ENCODE data around the gene IER2. TPM values are rescaled to one million over a fixed set of nuclear protein-coding genes. Genes with fewer than 3 reads are reported as not detected.
"Not testable (repeated sequence)": the region's sequence is repeated elsewhere in the genome, so short reads cannot be mapped to it uniquely, and the experiment has no call there.

Gene IER2
- total and polyA plus RNA-seq, 2 of the 8 experiments (the other 6 are each of a cell fraction or from before 2014, with no cell fraction given): 84.5 to 138 TPM

GRCh38 chr19:13186688-13187087 lies 36.5 kb downstream of the IER2 start:
- H2BK15ac ChIP-seq (ENCODE audit: low read length); H3K79me2 ChIP-seq (ENCODE audit: control insufficient read depth in 1 of 2, insufficient read depth in 2 of 2, low read length in 2 of 2); H2AFZ ChIP-seq (ENCODE audit: low read length); H3K4ac ChIP-seq (replicated peaks; ENCODE audit: insufficient read length, low read depth, low read length); H3K23me2 ChIP-seq (ENCODE audit: low read depth, low read length); H3K27me3 ChIP-seq (replicated peaks in 1 of 4; ENCODE audit: control insufficient read depth in 3 of 4, extremely low read depth in 1 of 4, insufficient read depth in 3 of 4, low read length in 3 of 4); H3K79me1 ChIP-seq (ENCODE audit: low read depth, low read length); H2BK120ac ChIP-seq (replicated peaks; ENCODE audit: low read depth, low read length); H3K9ac ChIP-seq (replicated peaks in 1 of 4; ENCODE audit: extremely low read depth in 1 of 4, low read depth in 3 of 4, low read length in 3 of 4); H4K8ac ChIP-seq (ENCODE audit: extremely low read depth, insufficient read depth, low read length); H4K5ac ChIP-seq (ENCODE audit: insufficient read length, low read depth, low read length); H3K36me3 ChIP-seq (ENCODE audit: control insufficient read depth in 2 of 4, insufficient read depth in 4 of 4, low read length in 3 of 4); H3K4me2 ChIP-seq (ENCODE audit: insufficient read depth in 1 of 2, low read depth in 2 of 2, low read length in 2 of 2); H2BK5ac ChIP-seq (ENCODE audit: low read depth, low read length); H3K14ac ChIP-seq (ENCODE audit: insufficient read length); H3K18ac ChIP-seq (ENCODE audit: extremely low read depth, low read length); H4K91ac ChIP-seq (replicated peaks; ENCODE audit: insufficient read length, low read length); H3K9me3 ChIP-seq (ENCODE audit: insufficient read depth in 2 of 2, low read depth in 1 of 2, low read length in 1 of 2); H2BK20ac ChIP-seq (ENCODE audit: low read length); H3K27ac ChIP-seq (ENCODE audit: low read depth, low read length); H3K56ac ChIP-seq (replicated peaks; ENCODE audit: insufficient read length, low read depth, low read length); H2AK5ac ChIP-seq (ENCODE audit: low read depth, low read length); DNase-seq (ENCODE audit: low read depth in 1 of 2, low spot score in 2 of 2); H2BK12ac ChIP-seq (ENCODE audit: low read depth, low read length); H4K20me1 ChIP-seq (replicated peaks in 1 of 2; ENCODE audit: control insufficient read depth in 1 of 2, insufficient read depth in 2 of 2, low read length in 2 of 2); H3K4me3 ChIP-seq (ENCODE audit: extremely low read depth in 1 of 4, insufficient read depth in 2 of 4, low read depth in 3 of 4, low read length in 4 of 4); H3K23ac ChIP-seq (ENCODE audit: insufficient read length); FAIRE-seq; H3K4me1 ChIP-seq (replicated peaks in 1 of 4; ENCODE audit: control insufficient read depth in 3 of 4, insufficient read depth in 4 of 4, low read length in 3 of 4): not testable (repeated sequence)
- WGBS, 2 experiments (ENCODE audit: extremely low coverage in 1 of 2, insufficient coverage in 1 of 2, insufficient read length in 1 of 2, insufficient replicate concordance in 2 of 2, low coverage in 1 of 2, low lambda C conversion rate in 2 of 2, missing lambda C conversion rate in 1 of 2): 95% methylated on average over 24 of the region's 38 CpGs; no CpG with 5 or more reads in 1 of the 2 experiments
- ChIA-PET POLR2A (ENCODE audit: partially characterized antibody) (interaction anchor here (0.8 to 4.3 kb wide), 7 partner anchors 9 to 67 kb away, joined by 3 to 48 read pairs (median 4); no protein-coding TSS in a partner anchor), CTCF (ENCODE audit: partially characterized antibody) (interaction anchor here (1.2 to 2.9 kb wide), 6 partner anchors 8 to 221 kb away, joined by 3 to 26 read pairs (median 4); no protein-coding TSS in a partner anchor)

All from H1 (cell line).